SK-N-SH (cell line): ENCODE measurements around the gene ACTR6.
A peak's percentile ranks its signal among the peaks of the same experiment; 100 is the strongest.

Source experiments
- CTCF ChIP-seq: fragments of 200-600 bp; sonication (generic); IDR thresholded peaks from 2 replicates; pipeline ENCODE4 v1.6.1; 2017; ENCODE audit warnings: antibody characterized with exemption, mild to moderate bottlenecking, moderate library complexity
- EP300 ChIP-seq, 2 experiments: IDR thresholded peaks; 2 replicates each; pipeline versions ENCODE4 v1.4.0 to v1.6.1; 2012; ENCODE audit warnings: borderline replicate concordance in 1 of 2, low read depth in 1 of 2, low read length in 1 of 2
- JUND ChIP-seq: IDR thresholded peaks from 2 replicates; pipeline ENCODE4 v1.4.0; 2012
- MAX ChIP-seq: IDR thresholded peaks from 2 replicates; pipeline ENCODE4 v1.4.0; 2012; ENCODE audit warnings: low read depth
- MEF2A ChIP-seq: IDR thresholded peaks from 2 replicates; pipeline ENCODE4 v1.4.0; 2012; ENCODE audit warnings: low read depth, borderline replicate concordance
- MXI1 ChIP-seq: IDR thresholded peaks from 2 replicates; pipeline ENCODE4 v1.6.1; 2012; ENCODE audit warnings: mild to moderate bottlenecking, low read depth, low read length, improper control_type of control experiment
- POLR2AphosphoS5 ChIP-seq: IDR thresholded peaks from 2 replicates; pipeline ENCODE4 v1.6.1; 2012; ENCODE audit warnings: low read depth, low read length
- RAD21 ChIP-seq: IDR thresholded peaks from 2 replicates; pipeline ENCODE4 v1.6.1; 2012; ENCODE audit warnings: mild to moderate bottlenecking, low read length
- USF1 ChIP-seq: IDR thresholded peaks from 2 replicates; pipeline ENCODE4 v1.4.0; 2012; ENCODE audit warnings: low read depth, borderline replicate concordance
- USF2 ChIP-seq: fragments of 150-350 bp; IDR thresholded peaks from 2 replicates; pipeline ENCODE4 v1.6.1; 2017; ENCODE audit warnings: antibody characterized with exemption, low read length, low read depth, borderline replicate concordance
- ZBTB33 ChIP-seq: IDR thresholded peaks from 2 replicates; pipeline ENCODE4 v1.4.0; 2012; ENCODE audit warnings: low read depth, borderline replicate concordance

- TF ChIP-seq USF2 (no peak), RAD21 (no peak), MAX (peak; percentile 55; the same call in 1 of the 2 replicates), POLR2AphosphoS5 (0 out of 2 replicates have a peak, but pooled peaks have one; percentile 26), CTCF (peak; percentile 28; the same call in 1 of the 2 replicates), EP300 (IDR thresholded peaks at IDR 0.05; ENCODE audit: borderline replicate concordance in 1 of 2, low read depth in 1 of 2, low read length in 1 of 2) (no peak; a peak in 1 of 4 replicates), ZBTB33 (no peak), MEF2A (no peak), JUND (no peak), MXI1 (peak; percentile 94), USF1 (no peak)
Observed at GRCh38 chr12:100163416-100164152, 37.0 kb upstream of the ACTR6 start.
